Measurements from ENCODE around the gene CNIH2. TPM values are rescaled to one million over a fixed set of nuclear protein-coding genes. Genes with fewer than 3 reads are reported as not detected.

The CNIH2 gene
- total and polyA plus RNA-seq, 2 donors (not counting 1 experiment from before 2014, with no cell fraction given): 0.92 to 2.0 TPM

DNA sequence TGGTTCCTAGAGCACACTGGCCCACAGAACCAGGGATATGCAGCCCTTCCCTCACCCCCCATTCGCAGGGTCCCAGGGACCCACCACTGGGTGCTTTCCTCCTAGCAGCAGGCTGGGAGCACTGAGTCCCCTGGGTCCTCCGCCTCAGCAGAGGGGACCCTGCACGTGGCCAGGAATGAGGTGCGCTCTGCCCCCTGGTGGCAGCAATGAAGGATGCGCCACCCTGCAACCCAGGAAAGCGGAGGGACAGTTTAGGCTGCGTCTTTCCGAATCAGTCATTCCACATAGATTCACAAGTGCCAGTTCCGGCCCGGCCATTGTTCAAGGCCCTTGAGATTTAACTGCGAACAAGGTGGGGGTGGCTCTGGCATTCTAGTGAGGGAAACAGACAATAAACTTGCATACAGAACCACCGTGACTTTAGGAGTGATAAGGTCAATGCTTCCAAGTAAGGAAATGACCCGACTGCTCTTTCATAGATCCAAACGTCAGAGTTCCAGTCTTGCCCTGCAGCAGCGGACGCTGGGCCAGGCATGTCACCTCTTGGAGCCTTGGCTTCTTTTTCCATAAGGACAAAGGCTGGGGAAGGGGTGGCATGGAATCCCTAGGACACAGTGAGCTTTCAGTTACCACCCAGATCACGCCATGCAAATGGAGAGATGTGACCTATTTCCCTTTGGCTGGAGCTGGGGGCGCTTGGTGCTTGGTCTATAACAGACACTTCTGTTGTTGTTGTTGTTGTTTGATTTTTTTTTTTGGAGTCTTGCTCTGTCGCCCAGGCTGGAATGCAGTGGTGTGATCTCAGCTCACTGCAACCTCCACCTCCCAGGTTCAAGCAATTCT is 50.5 kb downstream of the CNIH2 start:
- H3K4me3 Mint-ChIP-seq: peak overlapping the region; percentile 52
- peak; percentile 98 for ATAC-seq (ENCODE audit: low read depth)
- no peaks in the 10 kb centered on the region for H3K36me3 ChIP-seq (replicated peaks in 1 of 2; ENCODE audit: control extremely low read depth in 1 of 2, control insufficient read depth in 1 of 2, extremely low read depth in 1 of 2, insufficient read depth in 2 of 2, low read length in 1 of 2)
- H3K4me3 ChIP-seq (ENCODE audit: control extremely low read depth in 1 of 5, extremely low read depth in 1 of 5, insufficient read depth in 1 of 5, low read depth in 2 of 5, low read length in 4 of 5): peak overlapping the region in 1 of 5 experiments; percentile 30
- peaks cover 16% of the 10 kb centered on the region for H3K4me1 Mint-ChIP-seq
- ChIA-PET POLR2A (no interaction called here), CTCF (interaction anchor here (0.7 to 4.6 kb wide), 7 partner anchors 10 to 60 kb away, joined by 3 to 101 read pairs (median 5); partner anchors contain the start of gene YIF1A)
- DNase-seq: peak; percentile 89
- H3K27me3 ChIP-seq (replicated peaks in 1 of 4; ENCODE audit: control extremely low read depth in 1 of 4, control insufficient read depth in 3 of 4, insufficient read depth in 4 of 4, low read length in 3 of 4): no peaks in the 10 kb centered on the region
- TF ChIP-seq, protein P1, sequence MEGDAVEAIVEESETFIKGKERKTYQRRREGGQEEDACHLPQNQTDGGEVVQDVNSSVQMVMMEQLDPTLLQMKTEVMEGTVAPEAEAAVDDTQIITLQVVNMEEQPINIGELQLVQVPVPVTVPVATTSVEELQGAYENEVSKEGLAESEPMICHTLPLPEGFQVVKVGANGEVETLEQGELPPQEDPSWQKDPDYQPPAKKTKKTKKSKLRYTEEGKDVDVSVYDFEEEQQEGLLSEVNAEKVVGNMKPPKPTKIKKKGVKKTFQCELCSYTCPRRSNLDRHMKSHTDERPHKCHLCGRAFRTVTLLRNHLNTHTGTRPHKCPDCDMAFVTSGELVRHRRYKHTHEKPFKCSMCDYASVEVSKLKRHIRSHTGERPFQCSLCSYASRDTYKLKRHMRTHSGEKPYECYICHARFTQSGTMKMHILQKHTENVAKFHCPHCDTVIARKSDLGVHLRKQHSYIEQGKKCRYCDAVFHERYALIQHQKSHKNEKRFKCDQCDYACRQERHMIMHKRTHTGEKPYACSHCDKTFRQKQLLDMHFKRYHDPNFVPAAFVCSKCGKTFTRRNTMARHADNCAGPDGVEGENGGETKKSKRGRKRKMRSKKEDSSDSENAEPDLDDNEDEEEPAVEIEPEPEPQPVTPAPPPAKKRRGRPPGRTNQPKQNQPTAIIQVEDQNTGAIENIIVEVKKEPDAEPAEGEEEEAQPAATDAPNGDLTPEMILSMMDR (IDR thresholded peaks at IDR 0.05): peak; percentile 93
- no peak for TF ChIP-seq EZH2 (IDR thresholded peaks at IDR 0.05; ENCODE audit: borderline replicate concordance, insufficient read depth, low read depth, low read length, poor library complexity, severe bottlenecking)
- peaks cover 15 to 25% of the 10 kb centered on the region in 2 donors for H3K4me1 ChIP-seq (ENCODE audit: control insufficient read depth in 2 of 2, insufficient read depth in 2 of 2, low read length in 2 of 2)
- no peak overlapping the region for H3K27ac ChIP-seq (ENCODE audit: low read length in 2 of 2)
- 8% methylated on average over 16 of the region's 19 CpGs for WGBS (ENCODE audit: insufficient coverage)
- no peaks in the 10 kb centered on the region for H3K9me3 Mint-ChIP-seq (ENCODE audit: insufficient read depth)
- H3K9ac ChIP-seq (ENCODE audit: low read length): no peak overlapping the region
- no peaks in the 10 kb centered on the region for H3K79me2 ChIP-seq (ENCODE audit: control insufficient read depth, insufficient read depth, low read length)
- H3K4me2 ChIP-seq (replicated peaks; ENCODE audit: low read depth, low read length, poor library complexity, severe bottlenecking): peak overlapping the region; percentile 64
- H2AFZ ChIP-seq (ENCODE audit: insufficient read depth, low read depth, low read length, poor library complexity, severe bottlenecking): peak overlapping the region; percentile 74
- H3K27me3 Mint-ChIP-seq: no peaks in the 10 kb centered on the region
- peak overlapping the region; percentile 47 for H3K27ac Mint-ChIP-seq
- intact Hi-C loops (cut with micrococcal nuclease): loop anchor here (1.0 kb wide), 5 partner anchors 10 to 106 kb away; partner anchors contain the start of gene BRMS1
- no peaks in the 10 kb centered on the region for H4K20me1 ChIP-seq (ENCODE audit: control insufficient read depth, insufficient read depth, low read length, poor library complexity, severe bottlenecking)
- H3K9me3 ChIP-seq (ENCODE audit: control extremely low read depth in 1 of 3, control insufficient read depth in 2 of 3, insufficient read depth in 1 of 3, low read length in 2 of 3): no peaks in the 10 kb centered on the region

DNA sequence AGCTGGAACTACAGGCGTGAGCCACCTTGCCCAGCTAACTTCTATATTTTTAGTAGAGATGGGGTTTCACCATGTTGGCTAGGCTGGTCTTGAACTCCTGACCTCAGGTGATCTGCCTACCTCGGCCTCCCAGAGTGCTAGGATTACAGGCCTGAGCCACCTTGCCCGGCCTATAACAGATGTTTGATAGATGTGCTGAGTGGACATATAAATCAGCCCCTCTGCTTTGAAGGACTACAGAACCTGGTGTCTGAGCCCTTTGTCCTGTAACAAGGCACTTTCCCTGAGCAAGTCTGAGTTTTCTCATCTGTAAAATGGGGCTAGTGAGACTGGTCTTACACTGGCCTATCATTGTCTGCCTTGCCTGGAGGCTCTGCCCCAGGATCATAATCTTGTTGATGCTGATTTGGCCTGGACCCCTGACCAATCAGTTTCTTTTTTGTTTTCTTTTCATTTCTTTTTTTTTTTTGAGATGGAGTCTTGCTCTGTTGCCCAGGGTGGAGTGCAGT is 51.2 kb downstream of the CNIH2 start:
- Histone ChIP-seq H3K4me2 (replicated peaks; ENCODE audit: low read depth, low read length, poor library complexity, severe bottlenecking) (no peak overlapping the region), H4K20me1 (ENCODE audit: control insufficient read depth, insufficient read depth, low read length, poor library complexity, severe bottlenecking) (no peaks in the 10 kb centered on the region), H2AFZ (ENCODE audit: insufficient read depth, low read depth, low read length, poor library complexity, severe bottlenecking) (no peak overlapping the region), H3K4me1 (ENCODE audit: control insufficient read depth in 2 of 2, insufficient read depth in 2 of 2, low read length in 2 of 2) (peaks cover 15 to 25% of the 10 kb centered on the region in 2 donors), H3K9me3 (ENCODE audit: control extremely low read depth in 1 of 3, control insufficient read depth in 2 of 3, insufficient read depth in 1 of 3, low read length in 2 of 3) (no peaks in the 10 kb centered on the region), H3K79me2 (ENCODE audit: control insufficient read depth, insufficient read depth, low read length) (no peaks in the 10 kb centered on the region), H3K27ac (ENCODE audit: low read length in 2 of 2) (no peak overlapping the region), H3K36me3 (replicated peaks in 1 of 2; ENCODE audit: control extremely low read depth in 1 of 2, control insufficient read depth in 1 of 2, extremely low read depth in 1 of 2, insufficient read depth in 2 of 2, low read length in 1 of 2) (no peaks in the 10 kb centered on the region), H3K9ac (ENCODE audit: low read length) (no peak overlapping the region), H3K4me3 (ENCODE audit: control extremely low read depth in 1 of 5, extremely low read depth in 1 of 5, insufficient read depth in 1 of 5, low read depth in 2 of 5, low read length in 4 of 5) (no peak overlapping the region), H3K27me3 (replicated peaks in 1 of 4; ENCODE audit: control extremely low read depth in 1 of 4, control insufficient read depth in 3 of 4, insufficient read depth in 4 of 4, low read length in 3 of 4) (no peaks in the 10 kb centered on the region)
- peaks cover 16% of the 10 kb centered on the region for H3K4me1 Mint-ChIP-seq
- DNase-seq (peak; percentile 12), ATAC-seq (ENCODE audit: low read depth) (no peak)
- H3K27ac Mint-ChIP-seq: no peak overlapping the region
- WGBS (ENCODE audit: insufficient coverage): 100% methylated on average over 2 of the region's 3 CpGs
- no peaks in the 10 kb centered on the region for H3K9me3 Mint-ChIP-seq (ENCODE audit: insufficient read depth)
- POLR2A ChIA-PET: interaction anchor here (2.5 kb wide), 1 partner anchor 17 kb away, joined by 10 read pairs; no protein-coding TSS in a partner anchor
- TF ChIP-seq, protein P1 (IDR thresholded peaks at IDR 0.05): no peak
- no peak for TF ChIP-seq EZH2 (IDR thresholded peaks at IDR 0.05; ENCODE audit: borderline replicate concordance, insufficient read depth, low read depth, low read length, poor library complexity, severe bottlenecking)
- CTCF ChIA-PET: interaction anchor here (1.0 to 4.6 kb wide), 7 partner anchors 11 to 60 kb away, joined by 3 to 101 read pairs (median 5); partner anchors contain the start of gene BRMS1
- H3K27me3 Mint-ChIP-seq: no peaks in the 10 kb centered on the region
- no peak overlapping the region for H3K4me3 Mint-ChIP-seq
- intact Hi-C loops (cut with micrococcal nuclease): no loop called here
